Lower lobe of right lung (tissue), 2 donors: ENCODE data around the gene DIABLO. TPM values are rescaled to one million over a fixed set of nuclear protein-coding genes. Genes with fewer than 3 reads are reported as not detected.

Experiments
- ATAC-seq, 2 donors: fragments of 200-7000 bp; cut with Tn5 transposase; one replicate each; pipeline ENCODE4 v1.9.1; 2020 to 2022; ENCODE audit warnings: mild to moderate bottlenecking in 2 of 2, moderate library complexity in 2 of 2
- DNase-seq: peaks from one replicate; pipeline ENCODE4 v3.0.0-alpha.2; 2020
- H3K27ac ChIP-seq: fragments of 200-600 bp; one replicate; pipeline ENCODE4 v1.8.0; 2022
- H3K27me3 ChIP-seq: fragments of 200-600 bp; one replicate; pipeline ENCODE4 v1.8.0; 2022; ENCODE audit warnings: low read depth
- H3K36me3 ChIP-seq: fragments of 200-600 bp; one replicate; pipeline ENCODE4 v1.8.0; 2022; ENCODE audit warnings: mild to moderate bottlenecking
- H3K4me1 ChIP-seq: fragments of 200-600 bp; one replicate; pipeline ENCODE4 v1.8.0; 2022
- H3K4me3 ChIP-seq: fragments of 200-600 bp; one replicate; pipeline ENCODE4 v1.8.0; 2022; ENCODE audit warnings: mild to moderate bottlenecking
- H3K9me3 ChIP-seq: fragments of 200-600 bp; one replicate; pipeline ENCODE4 v1.8.0; 2022
- CTCF ChIP-seq: fragments of 200-600 bp; IDR thresholded peaks from one replicate; pipeline ENCODE4 v1.8.0; 2022; ENCODE audit warnings: antibody characterized with exemption, mild to moderate bottlenecking
- intact Hi-C: fragments of 100-400 bp; cut with DNase I; formaldehyde crosslinking; loops from one replicate; pipeline ENCODE4 v1.11.0; 2022
- total RNA-seq: library from RNA; stranded (reverse); fragmentation: NEBNext Ultra II Directional; extraction: Animal tissue kit (Norgen Biotek cat#: 25700); gene quantifications from one replicate; pipeline ENCODE4 v1.2.1, GENCODE V29; 2021
- donor health status: DM: no; HTN: yes; CAD: no; lungs with severe emphysema.

DIABLO gene
- total RNA-seq, 1 donor from 2014 or later: 31.1 TPM

- H3K36me3 ChIP-seq: no peaks in the 10 kb centered on the region
- ATAC-seq (no peak), DNase-seq (no peak)
- no peaks in the 10 kb centered on the region for H3K9me3 ChIP-seq
- no peak overlapping the region for H3K27ac ChIP-seq
- peaks cover 19% of the 10 kb centered on the region for H3K4me1 ChIP-seq
- peaks cover 52% of the 10 kb centered on the region for H3K27me3 ChIP-seq
- H3K4me3 ChIP-seq: no peak overlapping the region
- intact Hi-C loops: no loop called here
- TF ChIP-seq CTCF: no peak
Measured at GRCh38 chr12:122199484-122200355, 26.1 kb downstream of the DIABLO start.

GRCh38 chr12:122197612-122197966 is 28.3 kb downstream of the DIABLO start:
- no peak for TF ChIP-seq CTCF
- intact Hi-C loops: no loop called here
- Histone ChIP-seq H3K27ac (no peak overlapping the region), H3K4me3 (no peak overlapping the region), H3K27me3 (peaks cover 32% of the 10 kb centered on the region), H3K36me3 (no peaks in the 10 kb centered on the region), H3K4me1 (no peaks in the 10 kb centered on the region), H3K9me3 (no peaks in the 10 kb centered on the region)
- DNase-seq: no peak
- no peak for ATAC-seq

- TF ChIP-seq CTCF: no peak
- peaks cover 16% of the 10 kb centered on the region for H3K27me3 ChIP-seq
- H3K4me3 ChIP-seq: no peak overlapping the region
- no peak for ATAC-seq
- DNase-seq: no peak
- no peaks in the 10 kb centered on the region for H3K4me1 ChIP-seq
- H3K27ac ChIP-seq: no peak overlapping the region
- intact Hi-C loops: no loop called here
- no peaks in the 10 kb centered on the region for H3K36me3 ChIP-seq
- H3K9me3 ChIP-seq: no peaks in the 10 kb centered on the region
Measured at GRCh38 chr12:122195405-122195804, 30.4 kb downstream of the DIABLO start.

- Histone ChIP-seq H3K9me3 (no peaks in the 10 kb centered on the region), H3K27me3 (peaks cover 10% of the 10 kb centered on the region), H3K36me3 (no peaks in the 10 kb centered on the region), H3K27ac (no peak overlapping the region), H3K4me3 (no peak overlapping the region), H3K4me1 (no peaks in the 10 kb centered on the region)
- DNase-seq (no peak), ATAC-seq (no peak)
- TF ChIP-seq CTCF: no peak
- intact Hi-C loops: no loop called here
Measured at GRCh38 chr12:122194804-122195203, 31.0 kb downstream of the DIABLO start.

- no peak for DNase-seq
Measured at GRCh38 chr12:122192441-122192840, 33.4 kb downstream of the DIABLO start.

More at GRCh38 chr12:122192441-122192840, 33.4 kb downstream of the DIABLO start:
- intact Hi-C loops: no loop called here
- Histone ChIP-seq H3K4me3 (no peak overlapping the region), H3K9me3 (no peaks in the 10 kb centered on the region), H3K27ac (no peak overlapping the region), H3K27me3 (no peaks in the 10 kb centered on the region), H3K4me1 (no peaks in the 10 kb centered on the region), H3K36me3 (no peaks in the 10 kb centered on the region)
- ATAC-seq: no peak
- no peak for TF ChIP-seq CTCF
